GM23338 (cell line): ENCODE results near the gene AIF1L. TPM values are rescaled to one million over a fixed set of nuclear protein-coding genes. Genes with fewer than 3 reads are reported as not detected.

Experiments used
- ATAC-seq: fragments of 200-7000 bp; cut with Tn5 transposase; 3 replicates; pipeline ENCODE4 v1.9.1; 2020
- DNase-seq: peaks from one replicate; pipeline ENCODE4 v3.0.0-alpha.2; 2015; ENCODE audit warnings: low spot score
- H2AFZ ChIP-seq: fragments of 200-600 bp; sonication (generic); 2 replicates; pipeline ENCODE4 v1.8.0; 2016; ENCODE audit warnings: antibody characterized with exemption, mild to moderate bottlenecking, moderate library complexity
- H3F3A ChIP-seq: fragments of 200-600 bp; sonication (generic); replicated peaks from 2 replicates; pipeline ENCODE4 v1.8.0; 2017; ENCODE audit warnings: antibody characterized with exemption, mixed run types, low read depth
- H3K27ac ChIP-seq: fragments of 200-600 bp; sonication (generic); 2 replicates; pipeline ENCODE4 v1.6.1; 2016; ENCODE audit warnings: low read depth
- H3K27me3 ChIP-seq: fragments of 200-600 bp; sonication (generic); 2 replicates; pipeline ENCODE4 v1.8.0; 2016; ENCODE audit warnings: mild to moderate bottlenecking, mixed run types, moderate library complexity; ENCODE audit not compliant: insufficient read depth
- H3K36me3 ChIP-seq: fragments of 200-600 bp; sonication (generic); 2 replicates; pipeline ENCODE4 v1.8.0; 2016; ENCODE audit warnings: mild to moderate bottlenecking; ENCODE audit not compliant: insufficient read depth
- H3K4me1 ChIP-seq: fragments of 200-600 bp; sonication (generic); 2 replicates; pipeline ENCODE4 v1.8.0; 2016; ENCODE audit warnings: mild to moderate bottlenecking, moderate library complexity; ENCODE audit not compliant: insufficient read depth
- H3K4me2 ChIP-seq: fragments of 200-600 bp; sonication (generic); 2 replicates; pipeline ENCODE4 v1.7.1; 2017; ENCODE audit warnings: mixed run types
- H3K4me3 ChIP-seq: fragments of 200-600 bp; sonication (generic); 2 replicates; pipeline ENCODE4 v1.6.1; 2016; ENCODE audit warnings: mixed run types
- H3K79me2 ChIP-seq: fragments of 200-600 bp; sonication (generic); replicated peaks from 2 replicates; pipeline ENCODE4 v1.8.0; 2017; ENCODE audit warnings: mild to moderate bottlenecking; ENCODE audit not compliant: insufficient read depth
- H3K9me2 ChIP-seq: fragments of 200-600 bp; sonication (generic); 2 replicates; pipeline ENCODE4 v1.8.0; 2017; ENCODE audit not compliant: insufficient read depth
- H4K20me1 ChIP-seq: fragments of 200-600 bp; sonication (generic); replicated peaks from 2 replicates; pipeline ENCODE4 v1.8.0; 2017; ENCODE audit warnings: mild to moderate bottlenecking; ENCODE audit not compliant: insufficient read depth
- H3K27ac Mint-ChIP-seq: 2 replicates; pipeline ENCODE4 v1.8.0; 2020; ENCODE audit warnings: inconsistent platforms, mild to moderate bottlenecking, moderate library complexity, mixed read lengths
- H3K27me3 Mint-ChIP-seq: 3 replicates; pipeline ENCODE4 v1.8.0; 2022; ENCODE audit warnings: low read depth, mild to moderate bottlenecking, moderate library complexity, mixed read lengths, inconsistent platforms; ENCODE audit not compliant: insufficient read depth, poor library complexity
- H3K36me3 Mint-ChIP-seq: 3 replicates; pipeline ENCODE4 v1.8.0; 2021; ENCODE audit warnings: low read depth, mild to moderate bottlenecking, inconsistent platforms, moderate library complexity, mixed read lengths
- H3K4me1 Mint-ChIP-seq: 3 replicates; pipeline ENCODE4 v1.8.0; 2020; ENCODE audit warnings: mild to moderate bottlenecking, inconsistent platforms, mixed read lengths
- H3K4me3 Mint-ChIP-seq: 3 replicates; pipeline ENCODE4 v1.8.0; 2021; ENCODE audit warnings: moderate library complexity, mild to moderate bottlenecking, inconsistent platforms, mixed read lengths
- H3K9me3 Mint-ChIP-seq: 3 replicates; pipeline ENCODE4 v1.8.0; 2020; ENCODE audit warnings: moderate library complexity, mild to moderate bottlenecking, inconsistent platforms, mixed read lengths
- EZH2 ChIP-seq: fragments of 200-600 bp; sonication (generic); IDR thresholded peaks from one replicate; pipeline ENCODE4 v1.8.0; 2017; ENCODE audit warnings: antibody characterized with exemption, mild to moderate bottlenecking, low read depth; ENCODE audit not compliant: unreplicated experiment
- NANOG ChIP-seq: IDR thresholded peaks from 2 replicates; pipeline ENCODE4 v1.6.1; 2016; ENCODE audit warnings: antibody characterized with exemption, borderline replicate concordance
- REST ChIP-seq: IDR thresholded peaks from one replicate; pipeline ENCODE4 v1.6.1; 2018; ENCODE audit warnings: antibody characterized with exemption; ENCODE audit not compliant: unreplicated experiment
- ZNF462 ChIP-seq: fragments of 250-450 bp; sonication (Bioruptor Pico); IDR thresholded peaks from 2 replicates; pipeline ENCODE4 v1.5.0; 2020; ENCODE audit warnings: mild to moderate bottlenecking, moderate library complexity
- polyA plus RNA-seq: library from polyadenylated mRNA; unstranded; fragments of >200 nt; fragmentation: Nextera tagmentation; extraction: Ambion mirVana; gene quantifications from 2 replicates; pipeline ENCODE4 v1.2.1, GENCODE V29; 2016
- total RNA-seq: library from RNA; depleted of rRNA; stranded (reverse); fragments of >200 nt; shearing (Covaris generic); gene quantifications from 2 replicates; pipeline ENCODE4 v1.2.3, GENCODE V29; 2014

AIF1L gene
- total and polyA plus RNA-seq, 2 experiments from 2014 or later = 76.4 to 87.8 TPM

- Mint-ChIP-seq H3K27ac (no peak overlapping the region), H3K9me3 (no peaks in the 10 kb centered on the region), H3K4me1 (peaks cover 8% of the 10 kb centered on the region; the same call in 1 of the 3 replicates), H3K4me3 (no peak overlapping the region), H3K27me3 (peaks cover 15% of the 10 kb centered on the region), H3K36me3 (peaks cover 46% of the 10 kb centered on the region)
- no peak overlapping the region for H3K27ac ChIP-seq
- peaks cover 23% of the 10 kb centered on the region for H3K36me3 ChIP-seq
- TF ChIP-seq NANOG = no peak
- no peak for TF ChIP-seq EZH2
- no peak for TF ChIP-seq ZNF462 (CRISPR knock-in tag)
- no peak for TF ChIP-seq REST
- H3K27me3 ChIP-seq = no peaks in the 10 kb centered on the region
- peaks cover 7% of the 10 kb centered on the region for H3K4me1 ChIP-seq
- H2AFZ ChIP-seq = no peak overlapping the region
- H3K9me2 ChIP-seq = no peaks in the 10 kb centered on the region
- H3K4me3 ChIP-seq = no peak overlapping the region
- no peak overlapping the region for H3K4me2 ChIP-seq
- H4K20me1 ChIP-seq = no peaks in the 10 kb centered on the region; the same call in none of the 2 replicates
- ATAC-seq (no peak), DNase-seq (no peak)
- peaks cover 13% of the 10 kb centered on the region; the same call in 1 of the 2 replicates for H3F3A ChIP-seq
- peaks cover 16% of the 10 kb centered on the region for H3K79me2 ChIP-seq
These were observed 25.8 kb downstream of the AIF1L start for GRCh38 chr9:131122158-131122557.
